Fibroblast of lung (primary cell): ENCODE data around the gene NSFL1C. TPM values are rescaled to one million over a fixed set of nuclear protein-coding genes. Genes with fewer than 3 reads are reported as not detected.

Experiments used
- DNase-seq, 2 donors: peaks; one replicate each; pipeline versions ENCODE4 v3.0.0 to v3.0.0-alpha.2; 2010; ENCODE audit warnings: low read depth in 2 of 2
- H2AFZ ChIP-seq: 2 replicates; pipeline ENCODE4 v1.5.1; 2012; ENCODE audit warnings: low read length, control low read depth, inconsistent platforms
- H3K27ac ChIP-seq: 2 replicates; pipeline ENCODE4 v1.5.1; 2011; ENCODE audit warnings: low read length, control low read depth; ENCODE audit not compliant: insufficient read depth
- H3K27me3 ChIP-seq: 2 replicates; pipeline ENCODE4 v1.5.1; 2011; ENCODE audit warnings: mild to moderate bottlenecking, low read length; ENCODE audit not compliant: control insufficient read depth, insufficient read depth
- H3K36me3 ChIP-seq: 2 replicates; pipeline ENCODE4 v1.5.1; 2011; ENCODE audit warnings: low read length; ENCODE audit not compliant: control insufficient read depth, insufficient read depth
- H3K4me1 ChIP-seq: 2 replicates; pipeline ENCODE4 v1.5.1; 2011; ENCODE audit warnings: low read length; ENCODE audit not compliant: control insufficient read depth, insufficient read depth; ENCODE audit errors: extremely low read depth
- H3K4me2 ChIP-seq: 2 replicates; pipeline ENCODE4 v1.5.1; 2011; ENCODE audit warnings: low read length, control low read depth; ENCODE audit not compliant: insufficient read depth; ENCODE audit errors: extremely low read depth
- H3K4me3 ChIP-seq, 4 experiments: fragments of 200-600 bp in 1 of 4; sonication (generic) in 1 of 4; replicated peaks in 1 of 4; 2 replicates each; pipeline ENCODE4 v1.5.1; 2011 to 2016; ENCODE audit warnings: low read length in 4 of 4, low read depth in 3 of 4, mild to moderate bottlenecking in 3 of 4, control low read depth in 2 of 4, inconsistent platforms in 1 of 4, mixed read lengths in 1 of 4; ENCODE audit not compliant: insufficient read depth in 1 of 4; ENCODE audit errors: control extremely low read depth in 1 of 4
- H3K79me2 ChIP-seq: 2 replicates; pipeline ENCODE4 v1.5.1; 2012; ENCODE audit warnings: mild to moderate bottlenecking, low read length, inconsistent platforms; ENCODE audit not compliant: control insufficient read depth, insufficient read depth
- H3K9ac ChIP-seq: 2 replicates; pipeline ENCODE4 v1.5.1; 2011; ENCODE audit warnings: mild to moderate bottlenecking, low read length, control low read depth; ENCODE audit not compliant: insufficient read depth
- H3K9me3 ChIP-seq: 2 replicates; pipeline ENCODE4 v1.5.1; 2012; ENCODE audit warnings: low read depth, low read length; ENCODE audit not compliant: control insufficient read depth, insufficient read depth
- H4K20me1 ChIP-seq: 2 replicates; pipeline ENCODE4 v1.5.1; 2011; ENCODE audit warnings: low read length; ENCODE audit not compliant: control insufficient read depth, insufficient read depth; ENCODE audit errors: extremely low read depth
- CTCF ChIP-seq, 2 donors: IDR thresholded peaks in 1 of 2; conservative IDR thresholded peaks in 1 of 2; 1 replicate in 1 of 2; 2 replicates in 1 of 2; pipeline ENCODE4 v1.5.1; 2011 to 2012; ENCODE audit warnings: low read length in 2 of 2, control low read depth in 1 of 2, inconsistent platforms in 1 of 2, low read depth in 1 of 2, mild to moderate bottlenecking in 1 of 2
- EZH2 ChIP-seq: IDR thresholded peaks from 2 replicates; pipeline ENCODE4 v1.5.1; 2012; ENCODE audit warnings: low read length, control low read depth, mild to moderate bottlenecking; ENCODE audit errors: missing control alignments
- polyA plus RNA-seq, 2 donors: library from polyadenylated mRNA; depleted of rRNA in 1 of 2; stranded (reverse) in 1 of 2; unstranded in 1 of 2; fragments of >200 nt; gene quantifications; 2 replicates each; pipeline ENCODE4 v1.2.1, GENCODE V29; 2011 to 2012; ENCODE audit warnings: missing spikeins in 1 of 2
- total RNA-seq: library from RNA; depleted of rRNA; stranded (reverse); fragments of >200 nt; gene quantifications from 2 replicates; pipeline ENCODE4 v1.2.1, GENCODE V29; 2014

The NSFL1C gene
- total and polyA plus RNA-seq, 2 donors (not counting 1 experiment from before 2014, with no cell fraction given): 17.8 to 24.3 TPM

- Histone ChIP-seq H3K9ac (no peak overlapping the region), H3K36me3 (no peaks in the 10 kb centered on the region), H2AFZ (no peak overlapping the region), H3K27me3 (peaks cover 6% of the 10 kb centered on the region), H3K27ac (no peak overlapping the region), H3K9me3 (no peaks in the 10 kb centered on the region), H4K20me1 (no peaks in the 10 kb centered on the region), H3K4me1 (no peaks in the 10 kb centered on the region), H3K79me2 (no peaks in the 10 kb centered on the region), H3K4me3 (no peak overlapping the region), H3K4me2 (no peak overlapping the region)
- TF ChIP-seq CTCF (conservative IDR thresholded peaks at IDR 0.05 in 1 of 2, IDR thresholded peaks at IDR 0.05 in 1 of 2; ENCODE audit: low read depth in 1 of 2, low read length in 2 of 2): no peak
- TF ChIP-seq EZH2: no peak
- no peak for DNase-seq
Measured at GRCh38 chr20:1479831-1480595, 13.4 kb upstream of the NSFL1C start.

GRCh38 chr20:1478566-1478965, 11.9 kb upstream of the NSFL1C start:
- peak; percentile 21 to 69 for DNase-seq
- TF ChIP-seq EZH2 (no peak), CTCF (conservative IDR thresholded peaks at IDR 0.05 in 1 of 2, IDR thresholded peaks at IDR 0.05 in 1 of 2; ENCODE audit: low read depth in 1 of 2, low read length in 2 of 2) (no peak)
- H3K4me1 ChIP-seq: no peaks in the 10 kb centered on the region
- no peak overlapping the region for H3K27ac ChIP-seq
- H3K9me3 ChIP-seq: no peaks in the 10 kb centered on the region
- no peak overlapping the region for H2AFZ ChIP-seq
- no peaks in the 10 kb centered on the region for H3K79me2 ChIP-seq
- peaks cover 6% of the 10 kb centered on the region for H3K27me3 ChIP-seq
- H4K20me1 ChIP-seq: no peaks in the 10 kb centered on the region
- no peak overlapping the region for H3K4me3 ChIP-seq
- H3K4me2 ChIP-seq: no peak overlapping the region
- no peaks in the 10 kb centered on the region for H3K36me3 ChIP-seq
- no peak overlapping the region for H3K9ac ChIP-seq

GRCh38 chr20:1477896-1478490, 11.3 kb upstream of the NSFL1C start:
- H3K27me3 ChIP-seq: peaks cover 7% of the 10 kb centered on the region
- no peak overlapping the region for H3K9ac ChIP-seq
- H3K36me3 ChIP-seq: no peaks in the 10 kb centered on the region
- no peak overlapping the region for H3K4me3 ChIP-seq
- no peaks in the 10 kb centered on the region for H3K4me1 ChIP-seq
- no peak for DNase-seq
- H3K27ac ChIP-seq: no peak overlapping the region
- no peaks in the 10 kb centered on the region for H3K9me3 ChIP-seq
- H3K4me2 ChIP-seq: no peak overlapping the region
- TF ChIP-seq EZH2: no peak
- TF ChIP-seq CTCF (conservative IDR thresholded peaks at IDR 0.05 in 1 of 2, IDR thresholded peaks at IDR 0.05 in 1 of 2; ENCODE audit: low read depth in 1 of 2, low read length in 2 of 2): no peak
- H4K20me1 ChIP-seq: no peaks in the 10 kb centered on the region
- H2AFZ ChIP-seq: no peak overlapping the region
- no peaks in the 10 kb centered on the region for H3K79me2 ChIP-seq
